Body of pancreas (tissue), 4 donors: ENCODE measurements around the gene COLEC12.

Experiments used
- POLR2A ChIP-seq, 3 donors: fragments of 450-650 bp; IDR thresholded peaks; one replicate each; pipeline ENCODE4 v1.6.1; 2016; ENCODE audit warnings: antibody characterized with exemption in 3 of 3, mild to moderate bottlenecking in 2 of 3
- TF ChIP-seq, protein P1 (sequence below), 7 experiments: fragments of 450-650 bp in 4 of 7; fragments of 200-600 bp in 3 of 7; sonication (generic) in 3 of 7; IDR thresholded peaks; one replicate each; pipeline ENCODE4 v1.5.1; 2016 to 2019; ENCODE audit warnings: antibody characterized with exemption in 7 of 7

DNA sequence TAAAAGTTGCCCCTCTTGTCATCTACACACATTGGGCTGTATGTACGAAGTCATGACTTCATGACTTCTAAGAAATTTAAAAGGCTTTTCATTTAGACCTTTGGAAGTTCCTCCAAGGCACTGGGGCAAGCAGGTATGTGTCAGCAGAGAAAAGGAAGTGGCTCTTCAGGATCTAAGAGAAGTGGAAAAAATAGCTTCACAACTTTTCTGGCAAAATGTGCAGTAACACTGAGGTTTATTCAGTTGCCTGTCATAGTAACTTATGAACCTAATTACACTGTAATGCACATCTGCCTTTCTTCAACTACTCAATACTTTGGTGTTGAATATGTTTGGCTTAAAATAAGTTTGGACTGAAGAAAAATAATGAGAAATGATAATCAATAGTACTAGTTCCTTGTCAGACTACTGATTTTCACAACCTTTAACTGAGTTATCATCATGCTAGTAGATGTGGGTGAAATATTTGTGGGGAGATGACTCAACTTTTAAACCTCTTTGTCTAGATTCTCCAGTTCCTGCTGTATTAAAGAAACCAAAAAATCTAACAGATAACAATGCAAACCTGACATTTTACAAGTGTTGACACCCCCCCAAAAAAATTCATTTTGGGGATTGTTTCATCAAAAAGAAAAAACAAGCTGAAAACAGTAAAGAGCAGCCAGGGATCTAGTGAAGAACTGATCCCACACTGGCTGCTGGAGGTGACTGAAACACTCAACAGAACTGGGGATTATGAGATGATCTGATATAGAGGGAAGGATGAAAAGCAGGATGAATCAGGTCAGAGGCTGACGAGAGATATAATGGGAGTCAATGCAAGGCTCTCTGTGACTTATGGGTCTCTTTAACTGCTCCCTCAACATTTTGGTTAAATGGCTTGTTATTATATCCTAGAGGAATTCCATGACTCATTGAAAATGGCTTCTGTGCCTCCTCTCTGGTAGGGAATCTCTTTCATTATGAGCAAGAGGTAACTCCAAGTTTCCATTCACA lies 84.6 kb downstream of the COLEC12 start:
- TF ChIP-seq, protein P1, sequence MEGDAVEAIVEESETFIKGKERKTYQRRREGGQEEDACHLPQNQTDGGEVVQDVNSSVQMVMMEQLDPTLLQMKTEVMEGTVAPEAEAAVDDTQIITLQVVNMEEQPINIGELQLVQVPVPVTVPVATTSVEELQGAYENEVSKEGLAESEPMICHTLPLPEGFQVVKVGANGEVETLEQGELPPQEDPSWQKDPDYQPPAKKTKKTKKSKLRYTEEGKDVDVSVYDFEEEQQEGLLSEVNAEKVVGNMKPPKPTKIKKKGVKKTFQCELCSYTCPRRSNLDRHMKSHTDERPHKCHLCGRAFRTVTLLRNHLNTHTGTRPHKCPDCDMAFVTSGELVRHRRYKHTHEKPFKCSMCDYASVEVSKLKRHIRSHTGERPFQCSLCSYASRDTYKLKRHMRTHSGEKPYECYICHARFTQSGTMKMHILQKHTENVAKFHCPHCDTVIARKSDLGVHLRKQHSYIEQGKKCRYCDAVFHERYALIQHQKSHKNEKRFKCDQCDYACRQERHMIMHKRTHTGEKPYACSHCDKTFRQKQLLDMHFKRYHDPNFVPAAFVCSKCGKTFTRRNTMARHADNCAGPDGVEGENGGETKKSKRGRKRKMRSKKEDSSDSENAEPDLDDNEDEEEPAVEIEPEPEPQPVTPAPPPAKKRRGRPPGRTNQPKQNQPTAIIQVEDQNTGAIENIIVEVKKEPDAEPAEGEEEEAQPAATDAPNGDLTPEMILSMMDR (IDR thresholded peaks at IDR 0.05) = no peak
- TF ChIP-seq POLR2A (IDR thresholded peaks at IDR 0.05) = no peak
